A204.1 (cell line): Measurements from ENCODE around the gene HGFAC.

ENCODE experiments used
- FAIRE-seq: peaks from 2 replicates; lab custom pipeline; 2012; peaks lifted over from hg19 to GRCh38; lab: Jason Lieb, UNC

Gene HGFAC

GRCh38 chr4:3426465-3427133 is 15.2 kb upstream of the HGFAC start:
- FAIRE-seq: no peak

GRCh38 chr4:3427134-3427476 is 14.7 kb upstream of the HGFAC start:
- FAIRE-seq: no peak

GRCh38 chr4:3427706-3428446 is 13.9 kb upstream of the HGFAC start:
- FAIRE-seq: no peak

GRCh38 chr4:3429651-3430050 is 12.1 kb upstream of the HGFAC start:
- no peak for FAIRE-seq

GRCh38 chr4:3430524-3430923 is 11.2 kb upstream of the HGFAC start:
- FAIRE-seq: no peak

GRCh38 chr4:3431446-3431993 is 10.2 kb upstream of the HGFAC start:
- no peak for FAIRE-seq

- FAIRE-seq: no peak
Observed at GRCh38 chr4:3432381-3432790, 9.4 kb upstream of the HGFAC start.

- no peak for FAIRE-seq
Observed at GRCh38 chr4:3433138-3433869, 8.5 kb upstream of the HGFAC start.

- no peak for FAIRE-seq
Observed at GRCh38 chr4:3434881-3435685, 6.7 kb upstream of the HGFAC start.

GRCh38 chr4:3435686-3435956 is 6.1 kb upstream of the HGFAC start:
- no peak for FAIRE-seq

- no peak for FAIRE-seq
Observed at GRCh38 chr4:3436048-3436797, 5.5 kb upstream of the HGFAC start.

- FAIRE-seq: no peak
Observed at GRCh38 chr4:3436798-3437581, 4.8 kb upstream of the HGFAC start.

GRCh38 chr4:3437582-3437936 is 4.2 kb upstream of the HGFAC start:
- no peak for FAIRE-seq

- no peak for FAIRE-seq
Observed at GRCh38 chr4:3437998-3438846, 3.5 kb upstream of the HGFAC start.

- FAIRE-seq: no peak
Observed at GRCh38 chr4:3438847-3439180, 3.0 kb upstream of the HGFAC start.

GRCh38 chr4:3439391-3439790 is 2.4 kb upstream of the HGFAC start:
- no peak for FAIRE-seq

GRCh38 chr4:3440011-3440410 is 1.8 kb upstream of the HGFAC start:
- FAIRE-seq: no peak

GRCh38 chr4:3440979-3441500 is 728 bp upstream of the HGFAC start:
- no peak for FAIRE-seq

GRCh38 chr4:3442460-3442958 is 741 bp downstream of the HGFAC start:
- no peak for FAIRE-seq
